HEK293 (cell line): Measurements from ENCODE around the gene SLC22A31.

ENCODE experiments used
- YY1 ChIP-seq: fragments of 450-650 bp; formaldehyde crosslinking; IDR thresholded peaks from 2 replicates; pipeline ENCODE4 v1.5.1; 2018; ENCODE audit warnings: missing biosample characterization, missing genetic modification characterization
- ZNF560 ChIP-seq: fragments of 450-650 bp; formaldehyde crosslinking; IDR thresholded peaks from 2 replicates; pipeline ENCODE4 v1.5.1; 2017; ENCODE audit warnings: missing biosample characterization, missing genetic modification characterization, borderline replicate concordance
- ZNF792 ChIP-seq: fragments of 450-650 bp; formaldehyde crosslinking; IDR thresholded peaks from 2 replicates; pipeline ENCODE4 v1.5.1; 2016; ENCODE audit warnings: missing biosample characterization, missing genetic modification characterization
- TF ChIP-seq, protein P1 (sequence below): fragments of 450-650 bp; formaldehyde crosslinking; IDR thresholded peaks from 2 replicates; pipeline ENCODE4 v1.5.1; 2016; ENCODE audit warnings: missing biosample characterization, missing genetic modification characterization
- TF ChIP-seq, protein P2 (sequence below): fragments of 450-650 bp; formaldehyde crosslinking; IDR thresholded peaks from 2 replicates; pipeline ENCODE4 v1.5.1; 2016; ENCODE audit warnings: missing biosample characterization, missing genetic modification characterization
- TF ChIP-seq, protein P3 (sequence below): fragments of 450-650 bp; formaldehyde crosslinking; IDR thresholded peaks from 2 replicates; pipeline ENCODE4 v1.5.1; 2016; ENCODE audit warnings: missing biosample characterization, missing genetic modification characterization
- TF ChIP-seq, protein P4 (sequence below): fragments of 450-650 bp; formaldehyde crosslinking; IDR thresholded peaks from 2 replicates; pipeline ENCODE4 v1.5.1; 2017; ENCODE audit warnings: missing biosample characterization, missing genetic modification characterization
- TF ChIP-seq, protein P5 (sequence below): fragments of 450-650 bp; formaldehyde crosslinking; IDR thresholded peaks from 2 replicates; pipeline ENCODE4 v1.5.1; 2016; ENCODE audit warnings: missing biosample characterization, missing genetic modification characterization

DNA sequence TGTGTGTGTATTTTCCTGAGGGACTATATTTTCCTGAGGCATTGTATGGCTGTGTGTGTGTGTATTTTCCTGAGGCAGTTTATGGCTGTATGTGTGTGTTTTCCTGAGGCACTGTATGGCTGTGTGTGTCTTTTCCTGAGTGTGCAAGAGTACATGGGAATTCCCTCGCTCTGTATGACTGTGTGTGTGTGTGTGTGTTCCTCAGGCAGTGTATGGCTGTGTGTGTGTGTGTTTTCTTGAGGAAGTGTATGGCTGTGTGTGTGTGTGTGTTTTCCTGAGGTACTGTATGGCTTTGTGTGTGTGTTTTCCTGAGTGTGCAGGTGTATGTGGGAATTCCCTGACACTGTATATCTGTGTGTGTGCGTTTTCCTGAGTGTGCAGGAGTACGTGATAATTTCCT is 21.3 kb upstream of the SLC22A31 start:
- TF ChIP-seq, protein P1, sequence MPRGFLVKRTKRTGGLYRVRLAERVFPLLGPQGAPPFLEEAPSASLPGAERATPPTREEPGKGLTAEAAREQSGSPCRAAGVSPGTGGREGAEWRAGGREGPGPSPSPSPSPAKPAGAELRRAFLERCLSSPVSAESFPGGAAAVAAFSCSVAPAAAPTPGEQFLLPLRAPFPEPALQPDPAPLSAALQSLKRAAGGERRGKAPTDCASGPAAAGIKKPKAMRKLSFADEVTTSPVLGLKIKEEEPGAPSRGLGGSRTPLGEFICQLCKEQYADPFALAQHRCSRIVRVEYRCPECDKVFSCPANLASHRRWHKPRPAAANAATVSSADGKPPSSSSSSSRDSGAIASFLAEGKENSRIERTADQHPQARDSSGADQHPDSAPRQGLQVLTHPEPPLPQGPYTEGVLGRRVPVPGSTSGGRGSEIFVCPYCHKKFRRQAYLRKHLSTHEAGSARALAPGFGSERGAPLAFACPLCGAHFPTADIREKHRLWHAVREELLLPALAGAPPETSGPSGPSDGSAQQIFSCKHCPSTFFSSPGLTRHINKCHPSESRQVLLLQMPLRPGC (tag by site-specific recombination) = no peak
- TF ChIP-seq, protein P2, sequence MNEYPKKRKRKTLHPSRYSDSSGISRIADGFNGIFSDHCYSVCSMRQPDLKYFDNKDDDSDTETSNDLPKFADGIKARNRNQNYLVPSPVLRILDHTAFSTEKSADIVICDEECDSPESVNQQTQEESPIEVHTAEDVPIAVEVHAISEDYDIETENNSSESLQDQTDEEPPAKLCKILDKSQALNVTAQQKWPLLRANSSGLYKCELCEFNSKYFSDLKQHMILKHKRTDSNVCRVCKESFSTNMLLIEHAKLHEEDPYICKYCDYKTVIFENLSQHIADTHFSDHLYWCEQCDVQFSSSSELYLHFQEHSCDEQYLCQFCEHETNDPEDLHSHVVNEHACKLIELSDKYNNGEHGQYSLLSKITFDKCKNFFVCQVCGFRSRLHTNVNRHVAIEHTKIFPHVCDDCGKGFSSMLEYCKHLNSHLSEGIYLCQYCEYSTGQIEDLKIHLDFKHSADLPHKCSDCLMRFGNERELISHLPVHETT (tag by site-specific recombination) = no peak
- TF ChIP-seq, protein P3, sequence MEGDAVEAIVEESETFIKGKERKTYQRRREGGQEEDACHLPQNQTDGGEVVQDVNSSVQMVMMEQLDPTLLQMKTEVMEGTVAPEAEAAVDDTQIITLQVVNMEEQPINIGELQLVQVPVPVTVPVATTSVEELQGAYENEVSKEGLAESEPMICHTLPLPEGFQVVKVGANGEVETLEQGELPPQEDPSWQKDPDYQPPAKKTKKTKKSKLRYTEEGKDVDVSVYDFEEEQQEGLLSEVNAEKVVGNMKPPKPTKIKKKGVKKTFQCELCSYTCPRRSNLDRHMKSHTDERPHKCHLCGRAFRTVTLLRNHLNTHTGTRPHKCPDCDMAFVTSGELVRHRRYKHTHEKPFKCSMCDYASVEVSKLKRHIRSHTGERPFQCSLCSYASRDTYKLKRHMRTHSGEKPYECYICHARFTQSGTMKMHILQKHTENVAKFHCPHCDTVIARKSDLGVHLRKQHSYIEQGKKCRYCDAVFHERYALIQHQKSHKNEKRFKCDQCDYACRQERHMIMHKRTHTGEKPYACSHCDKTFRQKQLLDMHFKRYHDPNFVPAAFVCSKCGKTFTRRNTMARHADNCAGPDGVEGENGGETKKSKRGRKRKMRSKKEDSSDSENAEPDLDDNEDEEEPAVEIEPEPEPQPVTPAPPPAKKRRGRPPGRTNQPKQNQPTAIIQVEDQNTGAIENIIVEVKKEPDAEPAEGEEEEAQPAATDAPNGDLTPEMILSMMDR (tag by site-specific recombination) = no peak
- TF ChIP-seq ZNF792 (no peak), YY1 (tag by site-specific recombination) (no peak), ZNF560 (tag by site-specific recombination) (no peak)
- TF ChIP-seq, protein P4, sequence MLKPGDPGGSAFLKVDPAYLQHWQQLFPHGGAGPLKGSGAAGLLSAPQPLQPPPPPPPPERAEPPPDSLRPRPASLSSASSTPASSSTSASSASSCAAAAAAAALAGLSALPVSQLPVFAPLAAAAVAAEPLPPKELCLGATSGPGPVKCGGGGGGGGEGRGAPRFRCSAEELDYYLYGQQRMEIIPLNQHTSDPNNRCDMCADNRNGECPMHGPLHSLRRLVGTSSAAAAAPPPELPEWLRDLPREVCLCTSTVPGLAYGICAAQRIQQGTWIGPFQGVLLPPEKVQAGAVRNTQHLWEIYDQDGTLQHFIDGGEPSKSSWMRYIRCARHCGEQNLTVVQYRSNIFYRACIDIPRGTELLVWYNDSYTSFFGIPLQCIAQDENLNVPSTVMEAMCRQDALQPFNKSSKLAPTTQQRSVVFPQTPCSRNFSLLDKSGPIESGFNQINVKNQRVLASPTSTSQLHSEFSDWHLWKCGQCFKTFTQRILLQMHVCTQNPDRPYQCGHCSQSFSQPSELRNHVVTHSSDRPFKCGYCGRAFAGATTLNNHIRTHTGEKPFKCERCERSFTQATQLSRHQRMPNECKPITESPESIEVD (tag by site-specific recombination) = no peak
- TF ChIP-seq, protein P5, sequence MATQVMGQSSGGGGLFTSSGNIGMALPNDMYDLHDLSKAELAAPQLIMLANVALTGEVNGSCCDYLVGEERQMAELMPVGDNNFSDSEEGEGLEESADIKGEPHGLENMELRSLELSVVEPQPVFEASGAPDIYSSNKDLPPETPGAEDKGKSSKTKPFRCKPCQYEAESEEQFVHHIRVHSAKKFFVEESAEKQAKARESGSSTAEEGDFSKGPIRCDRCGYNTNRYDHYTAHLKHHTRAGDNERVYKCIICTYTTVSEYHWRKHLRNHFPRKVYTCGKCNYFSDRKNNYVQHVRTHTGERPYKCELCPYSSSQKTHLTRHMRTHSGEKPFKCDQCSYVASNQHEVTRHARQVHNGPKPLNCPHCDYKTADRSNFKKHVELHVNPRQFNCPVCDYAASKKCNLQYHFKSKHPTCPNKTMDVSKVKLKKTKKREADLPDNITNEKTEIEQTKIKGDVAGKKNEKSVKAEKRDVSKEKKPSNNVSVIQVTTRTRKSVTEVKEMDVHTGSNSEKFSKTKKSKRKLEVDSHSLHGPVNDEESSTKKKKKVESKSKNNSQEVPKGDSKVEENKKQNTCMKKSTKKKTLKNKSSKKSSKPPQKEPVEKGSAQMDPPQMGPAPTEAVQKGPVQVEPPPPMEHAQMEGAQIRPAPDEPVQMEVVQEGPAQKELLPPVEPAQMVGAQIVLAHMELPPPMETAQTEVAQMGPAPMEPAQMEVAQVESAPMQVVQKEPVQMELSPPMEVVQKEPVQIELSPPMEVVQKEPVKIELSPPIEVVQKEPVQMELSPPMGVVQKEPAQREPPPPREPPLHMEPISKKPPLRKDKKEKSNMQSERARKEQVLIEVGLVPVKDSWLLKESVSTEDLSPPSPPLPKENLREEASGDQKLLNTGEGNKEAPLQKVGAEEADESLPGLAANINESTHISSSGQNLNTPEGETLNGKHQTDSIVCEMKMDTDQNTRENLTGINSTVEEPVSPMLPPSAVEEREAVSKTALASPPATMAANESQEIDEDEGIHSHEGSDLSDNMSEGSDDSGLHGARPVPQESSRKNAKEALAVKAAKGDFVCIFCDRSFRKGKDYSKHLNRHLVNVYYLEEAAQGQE (tag by site-specific recombination) = no peak
